SHP77 (cell line): ENCODE data around the gene TMEM242.

Source experiments
- DNase-seq, 2 experiments: peaks; one replicate each; lab custom pipeline; 2025; lab: John Stamatoyannopoulos, UW

Gene TMEM242

GRCh38 chr6:157288575-157288974 lies 34.7 kb downstream of the TMEM242 start:
- no peak for DNase-seq

GRCh38 chr6:157287923-157288322 lies 35.4 kb downstream of the TMEM242 start:
- DNase-seq = no peak

- no peak for DNase-seq
Measured at GRCh38 chr6:157287247-157287850, 36.0 kb downstream of the TMEM242 start.

GRCh38 chr6:157285422-157285779 lies 37.9 kb downstream of the TMEM242 start:
- no peak for DNase-seq

GRCh38 chr6:157284738-157285421 lies 38.4 kb downstream of the TMEM242 start:
- DNase-seq = no peak

GRCh38 chr6:157283900-157284737 lies 39.2 kb downstream of the TMEM242 start:
- DNase-seq = no peak

GRCh38 chr6:157283330-157283898 lies 39.9 kb downstream of the TMEM242 start:
- no peak for DNase-seq

GRCh38 chr6:157282284-157282683 lies 41.0 kb downstream of the TMEM242 start:
- no peak for DNase-seq

GRCh38 chr6:157281570-157281969 lies 41.7 kb downstream of the TMEM242 start:
- DNase-seq = peak in 1 of 2 experiments; percentile 52

GRCh38 chr6:157280947-157281346 lies 42.4 kb downstream of the TMEM242 start:
- DNase-seq = no peak

- no peak for DNase-seq
Measured at GRCh38 chr6:157280157-157280556, 43.2 kb downstream of the TMEM242 start.

GRCh38 chr6:157278171-157278570 lies 45.1 kb downstream of the TMEM242 start:
- DNase-seq = no peak

- no peak for DNase-seq
Measured at GRCh38 chr6:157276731-157277130, 46.6 kb downstream of the TMEM242 start.

- no peak for DNase-seq
Measured at GRCh38 chr6:157276134-157276532, 47.2 kb downstream of the TMEM242 start.

GRCh38 chr6:157274471-157275226 lies 48.7 kb downstream of the TMEM242 start:
- peak; percentile 64 to 79 for DNase-seq

- DNase-seq = peak; percentile 88 to 92
Measured at GRCh38 chr6:157273756-157274470, 49.4 kb downstream of the TMEM242 start.

GRCh38 chr6:157272866-157273755 lies 50.2 kb downstream of the TMEM242 start:
- DNase-seq = peak; percentile 71 to 77

- peak; percentile 74 to 77 for DNase-seq
Measured at GRCh38 chr6:157272372-157272771, 50.9 kb downstream of the TMEM242 start.

GRCh38 chr6:157271911-157272310 lies 51.4 kb downstream of the TMEM242 start:
- peak; percentile 29 to 42 for DNase-seq

GRCh38 chr6:157271441-157271840 lies 51.9 kb downstream of the TMEM242 start:
- DNase-seq = peak; percentile 55 to 83
